Mucosa of stomach (tissue), 1 donor: Measurements from ENCODE around the gene ADM2.

Source experiments
- H3K27me3 ChIP-seq: one replicate; pipeline ENCODE4 v1.7.0; 2013; ENCODE audit warnings: mild to moderate bottlenecking, low read length; ENCODE audit not compliant: control insufficient read depth, insufficient read depth
- H3K36me3 ChIP-seq: one replicate; pipeline ENCODE4 v1.7.0; 2013; ENCODE audit warnings: low read length; ENCODE audit not compliant: control insufficient read depth, insufficient read depth
- H3K4me1 ChIP-seq: one replicate; pipeline ENCODE4 v1.7.0; 2013; ENCODE audit warnings: mild to moderate bottlenecking, low read length; ENCODE audit not compliant: control insufficient read depth, insufficient read depth
- H3K4me3 ChIP-seq: one replicate; pipeline ENCODE4 v1.7.0; 2013; ENCODE audit warnings: low read length
- H3K9ac ChIP-seq: one replicate; pipeline ENCODE4 v1.7.0; 2013; ENCODE audit warnings: mild to moderate bottlenecking, low read length, moderate library complexity
- H3K9me3 ChIP-seq: one replicate; pipeline ENCODE4 v1.7.0; 2013; ENCODE audit warnings: mild to moderate bottlenecking, low read length, moderate library complexity; ENCODE audit not compliant: control insufficient read depth
- donor health status: Pancreatic carcinoma.

Gene ADM2

DNA sequence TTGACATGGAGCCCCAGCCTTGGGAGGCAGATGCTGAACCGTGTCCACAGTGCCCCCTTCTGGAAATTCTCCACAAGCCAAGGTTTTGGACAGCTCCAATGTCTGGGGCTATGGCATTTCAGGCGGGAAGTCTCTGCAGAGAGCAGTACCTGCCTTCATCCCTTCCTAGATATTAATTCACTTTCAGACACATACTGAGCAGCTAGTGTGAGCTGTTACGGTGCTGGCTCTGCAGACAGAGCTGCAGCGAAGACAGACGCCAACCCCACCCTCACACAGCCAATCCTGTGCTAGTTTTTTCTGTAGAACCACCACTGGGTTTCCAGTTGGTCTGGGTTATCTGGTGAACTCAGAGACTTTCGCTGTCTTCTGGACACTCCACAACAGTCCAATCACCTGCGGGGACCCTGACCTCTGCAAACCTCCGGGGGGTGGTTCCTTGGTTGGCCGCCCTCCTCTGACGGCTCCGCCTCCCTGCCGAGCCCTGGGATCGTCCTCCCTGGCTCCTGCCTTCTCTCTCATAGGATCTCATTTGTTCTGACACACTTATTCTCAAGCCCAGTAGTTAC lies 17.1 kb downstream of the ADM2 start:
- Histone ChIP-seq H3K9me3 (no peaks in the 10 kb centered on the region), H3K4me3 (no peak overlapping the region), H3K9ac (no peak overlapping the region), H3K4me1 (peaks cover 6% of the 10 kb centered on the region), H3K27me3 (no peaks in the 10 kb centered on the region), H3K36me3 (no peaks in the 10 kb centered on the region)

DNA sequence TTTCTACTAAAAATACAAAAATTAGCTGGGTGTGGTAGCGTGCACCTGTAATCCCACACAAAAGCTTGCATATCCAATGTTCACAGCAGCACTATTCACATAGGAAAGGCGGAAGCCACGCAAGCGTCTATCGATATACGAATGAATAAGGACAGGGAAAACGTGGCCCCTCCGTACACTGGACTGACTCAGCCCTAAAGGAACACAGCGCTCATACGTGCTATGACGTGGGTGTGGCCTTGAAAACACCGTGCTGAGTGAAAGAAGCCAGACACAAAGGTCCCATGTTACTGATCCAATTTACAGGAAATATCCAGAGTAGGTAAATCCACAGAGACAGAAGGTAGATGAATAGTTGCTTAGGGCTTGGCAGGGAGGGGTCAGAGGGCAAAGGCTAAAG lies 19.1 kb downstream of the ADM2 start:
- H3K9me3 ChIP-seq: no peaks in the 10 kb centered on the region
- H3K4me1 ChIP-seq: peaks cover 6% of the 10 kb centered on the region

DNA sequence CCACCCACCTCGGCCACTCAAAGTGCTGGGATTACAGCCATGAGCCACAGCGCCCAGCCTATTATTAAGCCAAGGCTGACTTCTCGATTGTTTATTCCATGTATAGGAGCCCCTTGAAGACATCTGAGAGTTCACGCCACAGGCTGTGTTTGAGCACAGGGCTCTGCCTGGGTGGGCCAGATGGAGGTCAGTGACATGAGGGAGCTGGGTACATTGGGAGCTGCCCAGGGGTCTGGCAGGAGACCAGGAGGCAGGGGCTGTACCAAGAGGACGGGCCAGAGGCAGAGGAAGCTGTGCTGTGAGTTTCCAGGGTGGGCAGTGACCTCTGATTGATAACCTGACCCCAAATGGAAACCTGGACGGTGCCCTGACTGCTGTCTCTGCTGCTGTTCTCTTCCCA lies 20.8 kb downstream of the ADM2 start:
- Histone ChIP-seq H3K9me3 (no peaks in the 10 kb centered on the region), H3K4me3 (no peak overlapping the region), H3K36me3 (no peaks in the 10 kb centered on the region), H3K27me3 (no peaks in the 10 kb centered on the region), H3K4me1 (peaks cover 18% of the 10 kb centered on the region), H3K9ac (no peak overlapping the region)

More for the DNA sequence above, 19.1 kb downstream of the ADM2 start:
- H3K4me3 ChIP-seq: no peak overlapping the region
- H3K27me3 ChIP-seq: no peaks in the 10 kb centered on the region
- no peak overlapping the region for H3K9ac ChIP-seq
- H3K36me3 ChIP-seq: no peaks in the 10 kb centered on the region

DNA sequence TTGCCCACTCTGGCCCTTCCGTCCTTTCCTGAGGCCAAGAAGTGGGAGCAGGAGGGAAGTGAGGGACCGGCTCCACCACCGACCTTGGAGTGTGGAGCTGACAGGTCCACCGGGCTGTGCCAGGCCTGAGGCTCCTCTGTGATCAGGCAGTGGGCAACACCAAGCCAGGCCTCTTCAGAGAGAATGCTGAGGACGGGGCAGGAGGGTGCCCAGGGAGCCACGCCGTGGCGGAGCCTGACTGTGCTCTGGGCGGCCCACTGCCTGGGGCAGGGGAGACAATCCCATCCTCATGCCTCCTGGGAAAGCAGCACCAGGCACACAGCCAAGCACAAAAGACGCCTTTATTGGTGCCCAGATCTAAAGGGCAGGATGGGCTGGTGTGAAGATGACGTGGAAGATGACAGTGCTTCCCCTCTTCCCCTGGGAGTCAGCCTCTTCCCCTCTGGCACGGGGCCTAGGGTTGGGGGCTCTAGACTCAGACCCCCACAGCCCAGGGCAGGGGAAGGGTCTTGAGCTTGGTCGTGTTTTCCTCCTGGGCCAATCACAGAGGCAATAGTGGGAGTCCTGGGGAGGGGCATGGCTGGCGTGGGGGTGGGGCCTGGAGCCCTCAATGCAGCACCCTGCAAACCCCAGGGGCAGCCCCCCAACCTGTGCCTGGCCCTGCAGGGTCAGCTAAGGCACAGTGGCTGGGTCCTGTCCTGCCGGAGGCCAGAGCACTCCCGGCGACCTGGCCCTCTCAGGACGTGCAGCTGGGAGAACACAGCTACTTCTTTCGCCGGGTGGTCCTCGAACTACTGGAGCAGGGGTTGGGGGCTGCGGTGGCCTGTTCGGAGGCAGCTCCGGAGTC lies 21.5 kb downstream of the ADM2 start:
- Histone ChIP-seq H3K36me3 (no peaks in the 10 kb centered on the region), H3K4me3 (no peak overlapping the region), H3K27me3 (no peaks in the 10 kb centered on the region), H3K9me3 (no peaks in the 10 kb centered on the region), H3K4me1 (peaks cover 20% of the 10 kb centered on the region), H3K9ac (no peak overlapping the region)

DNA sequence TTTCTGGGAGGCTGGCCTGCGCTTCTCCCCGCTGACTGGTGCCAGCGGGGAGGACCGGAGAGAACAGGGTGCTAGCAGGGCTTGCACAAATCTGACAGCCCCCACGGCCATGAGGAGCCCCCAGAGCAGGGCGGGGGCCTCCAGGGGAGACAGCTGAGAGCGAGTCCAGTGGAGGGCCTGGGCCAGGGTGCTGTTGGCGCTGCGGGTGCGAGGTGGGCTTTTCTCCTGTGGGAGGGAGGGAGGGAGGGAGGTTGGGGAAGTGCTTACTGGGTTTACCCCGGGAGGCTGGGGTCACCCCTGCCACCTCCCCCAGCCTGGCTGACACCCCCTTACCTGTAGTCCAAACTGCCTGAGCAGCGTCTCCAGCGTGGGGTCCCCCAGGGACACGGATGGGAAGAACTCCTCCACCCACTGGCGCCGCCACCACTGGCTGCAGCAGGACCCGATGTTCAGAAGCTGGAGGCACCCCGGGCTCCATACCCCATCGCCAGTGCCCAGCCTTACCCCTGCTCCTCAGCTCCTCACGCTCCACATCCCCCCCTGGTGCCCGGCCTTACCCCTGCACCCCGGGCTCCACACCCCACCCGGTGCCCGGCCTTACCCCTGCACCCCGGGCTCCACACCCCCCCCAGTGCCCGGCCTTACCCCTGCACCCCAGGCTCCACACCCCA lies 22.3 kb downstream of the ADM2 start:
- Histone ChIP-seq H3K9ac (no peak overlapping the region), H3K27me3 (no peaks in the 10 kb centered on the region), H3K9me3 (no peaks in the 10 kb centered on the region), H3K4me3 (no peak overlapping the region), H3K36me3 (no peaks in the 10 kb centered on the region), H3K4me1 (peaks cover 17% of the 10 kb centered on the region)

DNA sequence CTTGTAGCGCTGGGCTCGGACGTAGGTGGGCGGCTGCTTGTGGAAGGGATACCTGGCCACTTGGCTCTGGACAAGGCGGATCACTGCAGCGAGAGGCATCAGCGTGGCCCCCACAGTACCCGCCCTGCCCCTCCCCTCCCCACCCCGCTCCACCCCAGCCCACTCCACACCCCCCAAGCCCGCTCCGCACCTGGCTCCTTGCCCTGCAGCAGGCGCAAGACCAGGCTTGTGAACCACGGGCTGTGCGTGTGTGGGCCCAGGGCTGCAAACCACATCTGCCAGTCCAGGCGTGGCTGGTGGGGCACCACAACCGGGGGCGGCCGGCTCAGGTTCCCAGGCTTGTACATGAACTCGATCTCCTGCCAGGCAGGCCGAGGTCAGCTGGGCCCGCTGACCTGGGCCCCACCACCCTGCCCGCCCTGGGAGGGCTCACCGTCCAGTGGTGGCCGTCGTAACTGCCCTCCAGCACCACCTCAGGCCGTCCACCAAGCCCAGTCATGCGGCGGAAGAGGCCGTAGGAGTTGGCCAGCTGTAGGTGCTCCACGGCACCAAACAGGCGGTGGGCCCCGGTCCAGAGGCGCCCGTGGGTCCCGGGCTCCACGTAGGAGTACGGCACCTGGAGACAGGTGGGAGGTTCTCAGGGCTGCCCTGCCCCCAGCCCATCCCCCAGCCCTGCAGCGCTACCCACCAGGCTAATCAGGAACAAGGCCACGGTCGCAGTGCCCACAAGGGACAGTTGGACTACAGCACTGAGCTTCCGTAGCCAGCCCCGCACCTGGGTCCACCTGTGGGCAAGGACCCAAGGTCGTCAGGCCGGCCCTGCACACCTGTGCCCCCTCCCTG lies 23.2 kb downstream of the ADM2 start:
- H3K9me3 ChIP-seq: no peaks in the 10 kb centered on the region
- H3K4me3 ChIP-seq: no peak overlapping the region
- H3K4me1 ChIP-seq: peaks cover 26% of the 10 kb centered on the region
- H3K9ac ChIP-seq: no peak overlapping the region
- no peaks in the 10 kb centered on the region for H3K27me3 ChIP-seq
- no peaks in the 10 kb centered on the region for H3K36me3 ChIP-seq

DNA sequence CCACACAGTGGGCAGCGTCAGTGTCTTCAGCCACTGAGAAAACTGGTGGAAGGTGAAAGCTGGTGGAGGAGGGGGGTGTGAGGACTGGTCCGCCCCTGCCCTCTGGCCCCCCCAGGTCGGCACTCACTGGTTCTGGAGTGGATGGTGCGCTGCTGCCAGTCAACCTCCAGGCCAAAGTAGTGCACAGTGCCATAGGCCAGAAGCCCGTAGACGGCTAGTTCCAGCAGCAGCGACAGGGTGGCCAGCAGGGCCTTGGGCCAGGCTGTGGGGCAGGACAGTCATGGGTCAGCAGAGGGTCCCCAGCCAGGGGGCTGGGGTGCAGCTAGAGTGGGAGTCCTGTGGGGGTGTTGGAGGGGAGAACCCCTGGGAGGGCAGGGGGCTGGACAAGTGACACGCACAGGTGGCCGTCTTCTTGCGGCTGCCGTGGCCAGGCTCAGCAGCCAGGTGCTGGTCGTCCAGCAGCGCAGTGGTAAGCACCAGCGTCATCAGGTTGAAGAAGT lies 24.0 kb downstream of the ADM2 start:
- H3K9me3 ChIP-seq: no peaks in the 10 kb centered on the region
- H3K36me3 ChIP-seq: no peaks in the 10 kb centered on the region
- no peak overlapping the region for H3K9ac ChIP-seq

DNA sequence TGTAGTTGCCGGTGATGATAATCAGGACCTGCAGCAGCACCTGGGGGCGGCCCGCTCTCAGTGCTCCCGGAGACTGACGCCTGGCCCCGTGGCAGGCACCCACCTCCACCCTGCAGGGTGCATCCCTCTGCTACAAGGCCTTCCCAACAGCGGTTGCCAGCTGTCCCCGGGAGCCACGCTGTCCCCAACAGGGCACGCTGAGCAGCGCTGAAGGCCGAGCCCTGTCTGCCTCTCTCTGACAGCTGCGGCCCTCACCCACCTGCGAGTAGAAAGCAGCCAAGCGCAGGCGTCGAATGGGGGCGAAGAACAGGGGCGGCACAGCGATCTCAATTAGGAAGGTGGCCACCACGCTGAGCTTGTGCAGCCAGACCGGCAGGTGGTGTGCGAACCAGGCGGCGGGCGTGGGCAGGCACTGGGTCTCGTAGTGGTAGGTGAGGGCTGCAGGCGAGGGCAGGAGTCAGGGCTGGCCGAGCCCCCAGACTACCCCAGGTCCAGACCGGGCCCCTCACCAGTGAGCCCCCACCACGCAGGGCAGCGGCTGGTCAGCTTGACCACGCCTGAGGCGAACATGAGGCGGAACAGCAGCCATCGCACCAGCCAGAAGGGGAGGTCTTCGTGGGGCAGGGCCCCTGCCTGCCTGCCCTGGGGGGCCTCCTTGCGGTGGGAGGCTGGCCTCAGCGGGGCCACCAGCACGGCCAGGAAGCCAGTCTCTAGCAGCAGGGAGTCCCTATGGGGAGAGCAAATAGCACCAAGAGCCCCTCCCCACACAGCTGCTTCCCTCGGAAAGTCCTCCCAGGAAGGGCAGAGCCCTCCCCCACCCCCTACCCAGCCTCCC lies 24.6 kb downstream of the ADM2 start:
- peaks cover 26% of the 10 kb centered on the region for H3K4me1 ChIP-seq
- no peaks in the 10 kb centered on the region for H3K36me3 ChIP-seq
- no peak overlapping the region for H3K4me3 ChIP-seq
- H3K9me3 ChIP-seq: no peaks in the 10 kb centered on the region
- no peaks in the 10 kb centered on the region for H3K27me3 ChIP-seq
- peak overlapping the region; percentile 82 for H3K9ac ChIP-seq

More for the DNA sequence above, 24.0 kb downstream of the ADM2 start:
- Histone ChIP-seq H3K4me3 (no peak overlapping the region), H3K4me1 (peaks cover 26% of the 10 kb centered on the region), H3K27me3 (no peaks in the 10 kb centered on the region)

DNA sequence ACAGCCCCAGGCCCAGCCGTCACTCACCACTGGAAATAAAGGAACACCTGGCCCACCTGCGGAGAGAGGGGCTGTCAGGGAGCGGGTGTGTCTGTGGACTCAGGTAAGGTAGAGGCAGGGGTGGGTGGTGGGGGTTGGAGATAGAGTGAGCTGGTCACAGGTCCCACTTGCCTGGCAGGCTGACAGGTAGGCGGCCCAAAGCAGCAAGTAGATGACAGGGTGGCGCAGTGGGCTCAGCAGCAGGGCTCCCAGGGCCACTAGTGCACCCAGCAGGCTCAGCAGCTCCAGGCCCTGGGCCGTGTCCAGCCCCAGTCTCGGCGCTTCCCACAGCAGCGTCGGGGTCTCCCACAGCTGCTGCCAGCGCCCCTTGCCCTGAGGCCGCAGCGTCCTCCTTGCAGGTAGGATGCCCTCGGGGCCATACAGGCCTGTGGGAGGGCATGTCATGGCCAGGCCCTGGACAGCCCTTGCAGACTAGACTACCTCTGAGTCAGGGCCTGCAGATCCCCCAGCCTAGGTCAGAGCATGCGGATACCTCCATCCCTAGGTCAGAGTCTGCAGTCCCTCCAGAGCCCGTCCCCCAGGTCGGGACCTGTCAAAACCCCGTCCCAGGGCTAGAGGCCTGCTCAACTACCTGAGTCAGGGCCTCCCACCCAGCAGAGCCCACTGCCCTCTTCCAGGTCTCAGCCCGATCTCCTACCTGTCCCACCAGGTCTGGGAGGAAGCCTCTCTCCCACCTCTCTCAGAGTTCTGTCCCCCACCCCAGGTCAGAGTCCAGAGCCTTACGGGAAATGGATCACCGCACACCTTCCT lies 25.5 kb downstream of the ADM2 start:
- Histone ChIP-seq H3K36me3 (no peaks in the 10 kb centered on the region), H3K9ac (peak overlapping the region; percentile 82), H3K9me3 (no peaks in the 10 kb centered on the region), H3K27me3 (no peaks in the 10 kb centered on the region), H3K4me3 (peak overlapping the region; percentile 82), H3K4me1 (peaks cover 26% of the 10 kb centered on the region)

DNA sequence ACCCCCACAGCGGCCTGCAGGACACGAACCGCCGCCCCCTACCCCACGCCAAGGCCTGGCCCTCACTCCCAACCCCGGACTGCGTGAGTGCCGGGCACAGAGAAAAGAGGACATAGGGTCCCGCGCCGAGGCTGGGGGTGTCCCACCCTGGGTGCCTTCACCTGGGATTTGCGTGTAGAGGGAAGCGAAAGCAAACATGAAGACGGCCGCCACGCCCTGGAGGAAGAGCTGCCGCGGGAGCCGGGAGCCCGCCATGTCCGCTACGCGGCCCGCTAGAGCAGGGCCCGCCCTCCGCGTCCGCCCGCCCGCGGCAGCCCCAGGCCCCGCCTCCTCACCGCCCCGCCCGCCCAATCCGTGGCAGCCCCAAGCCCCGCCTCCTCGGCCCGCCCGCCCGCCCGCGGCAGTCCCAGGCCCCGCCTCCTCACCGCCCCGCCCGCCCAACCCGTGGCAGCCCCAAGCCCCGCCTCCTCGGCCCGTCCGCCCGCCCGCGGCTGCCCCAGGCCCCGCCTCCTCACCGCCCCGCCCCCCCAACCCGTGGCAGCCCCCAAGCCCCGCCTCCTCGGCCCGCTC lies 26.2 kb downstream of the ADM2 start, which contains the start of gene LMF2:
LMF2 (minus strand) TSS at position 282 of the 570 bp plus-strand sequence; CDS start at position 255, 27 bp downstream.
- H3K4me1 ChIP-seq: peaks cover 26% of the 10 kb centered on the region
- H3K9me3 ChIP-seq: no peaks in the 10 kb centered on the region
- H3K27me3 ChIP-seq: no peaks in the 10 kb centered on the region
- H3K4me3 ChIP-seq: peak within 1 kb of the TSS; percentile 82
- no peaks in the 10 kb centered on the region for H3K36me3 ChIP-seq
- H3K9ac ChIP-seq: peak within 1 kb of the TSS; percentile 82
